B cell (primary cell): ENCODE results near the gene CHMP1A. TPM values are rescaled to one million over a fixed set of nuclear protein-coding genes. Genes with fewer than 3 reads are reported as not detected.

Source experiments
- ATAC-seq: fragments of 200-7000 bp; cut with Tn5 transposase; one replicate; pipeline ENCODE4 v1.10.0; 2021; ENCODE audit warnings: low read depth, mild to moderate bottlenecking, moderate number of reproducible peaks, moderate library complexity
- CTCF ChIA-PET: fragments of 350-600 bp; sonication (Branson Sonifier 250); formaldehyde crosslinking; loops from one replicate; lab custom pipeline; 2021; ENCODE audit warnings: antibody characterized with exemption, inconsistent platforms; lab: Charles Lee
- POLR2A ChIA-PET: fragments of 350-600 bp; sonication (Branson Sonifier 250); formaldehyde crosslinking; loops from one replicate; lab custom pipeline; 2021; ENCODE audit warnings: antibody characterized with exemption; lab: Charles Lee
- DNase-seq: peaks from one replicate; pipeline ENCODE4 v3.0.0; 2013
- H2AFZ ChIP-seq: 2 replicates; pipeline ENCODE4 v1.6.1; 2012; ENCODE audit warnings: mild to moderate bottlenecking, low read depth, low read length; ENCODE audit not compliant: insufficient read depth, poor library complexity, severe bottlenecking
- H3K27ac ChIP-seq, 2 donors: 1 replicate in 1 of 2; 2 replicates in 1 of 2; pipeline ENCODE4 v1.5.1; 2012 to 2013; ENCODE audit warnings: low read length in 2 of 2, mild to moderate bottlenecking in 2 of 2, moderate library complexity in 1 of 2
- H3K27me3 ChIP-seq, 4 experiments: fragments of 200-600 bp in 1 of 4; sonication (generic) in 1 of 4; replicated peaks in 1 of 4; 1 replicate in 2 of 4; 2 replicates in 2 of 4; pipeline versions ENCODE4 v1.6.1 to v1.7.0; 2013 to 2016; ENCODE audit warnings: low read length in 3 of 4, mild to moderate bottlenecking in 2 of 4, mixed read lengths in 1 of 4, moderate library complexity in 1 of 4; ENCODE audit not compliant: insufficient read depth in 4 of 4, control insufficient read depth in 3 of 4; ENCODE audit errors: control extremely low read depth in 1 of 4
- H3K36me3 ChIP-seq, 2 experiments: replicated peaks in 1 of 2; 1 replicate in 1 of 2; 2 replicates in 1 of 2; pipeline versions ENCODE4 v1.6.1 to v1.7.1; 2013; ENCODE audit warnings: low read length in 1 of 2; ENCODE audit not compliant: insufficient read depth in 2 of 2, control insufficient read depth in 1 of 2; ENCODE audit errors: control extremely low read depth in 1 of 2, extremely low read depth in 1 of 2
- H3K4me1 ChIP-seq, 2 donors: fragments of 200-600 bp in 1 of 2; sonication (generic) in 1 of 2; 1 replicate in 1 of 2; 2 replicates in 1 of 2; pipeline versions ENCODE4 v1.5.1 to v1.6.1; 2013 to 2017; ENCODE audit warnings: low read length in 2 of 2; ENCODE audit not compliant: control insufficient read depth in 2 of 2, insufficient read depth in 2 of 2
- H3K4me2 ChIP-seq: replicated peaks from 2 replicates; pipeline ENCODE3; 2012; ENCODE audit warnings: mild to moderate bottlenecking, low read depth, low read length; ENCODE audit not compliant: poor library complexity, severe bottlenecking
- H3K4me3 ChIP-seq, 5 experiments: fragments of 200-600 bp in 1 of 5; sonication (generic) in 1 of 5; 1 replicate in 3 of 5; 2 replicates in 2 of 5; pipeline versions ENCODE4 v1.5.1 to v1.7.0; 2011 to 2016; ENCODE audit warnings: low read length in 4 of 5, mild to moderate bottlenecking in 4 of 5, low read depth in 2 of 5, control low read depth in 1 of 5, moderate library complexity in 1 of 5; ENCODE audit not compliant: insufficient read depth in 1 of 5; ENCODE audit errors: control extremely low read depth in 1 of 5, extremely low read depth in 1 of 5
- H3K79me2 ChIP-seq: fragments of 200-600 bp; sonication (generic); one replicate; pipeline ENCODE4 v1.6.0; 2016; ENCODE audit warnings: low read length; ENCODE audit not compliant: control insufficient read depth, insufficient read depth
- H3K9ac ChIP-seq: fragments of 200-600 bp; sonication (generic); 2 replicates; pipeline ENCODE4 v1.6.1; 2017; ENCODE audit warnings: mild to moderate bottlenecking, low read length, moderate library complexity
- H3K9me3 ChIP-seq, 3 donors: one replicate each; pipeline versions ENCODE4 v1.6.1 to v1.7.1; 2013; ENCODE audit warnings: low read length in 2 of 3; ENCODE audit not compliant: control insufficient read depth in 2 of 3, insufficient read depth in 1 of 3; ENCODE audit errors: control extremely low read depth in 1 of 3
- H4K20me1 ChIP-seq: 2 replicates; pipeline ENCODE4 v1.6.0; 2012; ENCODE audit warnings: mild to moderate bottlenecking, low read length; ENCODE audit not compliant: insufficient read depth, control insufficient read depth, poor library complexity, severe bottlenecking
- H3K27ac Mint-ChIP-seq: one replicate; pipeline ENCODE4 v1.8.0; 2021; ENCODE audit warnings: mixed read lengths
- H3K27me3 Mint-ChIP-seq: one replicate; pipeline ENCODE4 v1.8.0; 2021; ENCODE audit warnings: mixed read lengths
- H3K4me1 Mint-ChIP-seq: one replicate; pipeline ENCODE4 v1.8.0; 2021; ENCODE audit warnings: mixed read lengths
- H3K4me3 Mint-ChIP-seq: one replicate; pipeline ENCODE4 v1.8.0; 2021; ENCODE audit warnings: mixed read lengths
- H3K9me3 Mint-ChIP-seq: one replicate; pipeline ENCODE4 v1.8.0; 2022; ENCODE audit warnings: mixed read lengths; ENCODE audit not compliant: insufficient read depth
- EZH2 ChIP-seq: IDR thresholded peaks from 2 replicates; pipeline ENCODE4 v1.6.1; 2012; ENCODE audit warnings: borderline replicate concordance, low read depth, mild to moderate bottlenecking, moderate library complexity, low read length; ENCODE audit not compliant: insufficient read depth, poor library complexity, severe bottlenecking
- WGBS: methylation state at CpG from one replicate; pipeline ENCODE4 v1.1.5; 2013; ENCODE audit warnings: missing lambda C conversion rate; ENCODE audit not compliant: insufficient coverage; 5-methylcytosine and 5-hydroxymethylcytosine counted together
- intact Hi-C: fragments of 100-400 bp; cut with micrococcal nuclease; formaldehyde crosslinking; loops from one replicate; pipeline ENCODE4 v1.10.0; 2022
- polyA plus RNA-seq: library from polyadenylated mRNA; depleted of rRNA; stranded (reverse); fragments of >200 nt; gene quantifications from 2 replicates; pipeline ENCODE4 v1.2.3, GENCODE V29; 2012
- total RNA-seq, 2 donors: library from RNA; stranded (reverse); fragments of 120-200 nt in 1 of 2; gene quantifications; 1 replicate in 1 of 2; 2 replicates in 1 of 2; pipeline versions ENCODE4 v1.2.3 to v1.2.4, GENCODE V29; 2013 to 2022
- TF ChIP-seq, protein P1 (sequence below): fragments of 200-600 bp; IDR thresholded peaks from one replicate; pipeline ENCODE4 v1.8.0; 2022; ENCODE audit warnings: antibody characterized with exemption, mild to moderate bottlenecking

CHMP1A gene
- total and polyA plus RNA-seq, 2 donors (not counting 1 experiment from before 2014, with no cell fraction given) = 80.4 to 88.1 TPM

DNA sequence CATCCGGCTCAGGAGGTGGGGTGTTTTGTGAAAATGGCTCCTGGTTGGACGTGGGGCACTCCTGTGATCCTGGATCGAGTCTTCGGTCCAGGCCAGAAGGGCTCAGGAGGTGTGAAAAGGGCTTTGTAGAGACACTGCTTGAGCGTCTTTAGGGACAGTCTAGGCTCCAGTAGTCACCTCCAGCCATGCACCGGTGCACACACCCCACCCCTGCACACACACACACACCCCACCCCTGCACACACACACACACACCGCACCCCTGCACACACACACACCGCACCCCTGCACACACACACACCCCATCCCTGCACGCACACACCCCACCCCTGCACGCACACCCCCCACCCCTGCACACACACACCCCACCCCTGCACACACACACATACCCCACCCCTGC is 19.1 kb downstream of the CHMP1A start:
- CTCF ChIA-PET = no interaction called here
- H3K9ac ChIP-seq = no peak overlapping the region
- intact Hi-C loops = no loop called here
- Mint-ChIP-seq H3K9me3 (no peaks in the 10 kb centered on the region), H3K4me1 (peaks cover 10% of the 10 kb centered on the region), H3K27me3 (no peaks in the 10 kb centered on the region), H3K4me3 (no peak overlapping the region), H3K27ac (no peak overlapping the region)
- no peak overlapping the region for H2AFZ ChIP-seq
- TF ChIP-seq, protein P1, sequence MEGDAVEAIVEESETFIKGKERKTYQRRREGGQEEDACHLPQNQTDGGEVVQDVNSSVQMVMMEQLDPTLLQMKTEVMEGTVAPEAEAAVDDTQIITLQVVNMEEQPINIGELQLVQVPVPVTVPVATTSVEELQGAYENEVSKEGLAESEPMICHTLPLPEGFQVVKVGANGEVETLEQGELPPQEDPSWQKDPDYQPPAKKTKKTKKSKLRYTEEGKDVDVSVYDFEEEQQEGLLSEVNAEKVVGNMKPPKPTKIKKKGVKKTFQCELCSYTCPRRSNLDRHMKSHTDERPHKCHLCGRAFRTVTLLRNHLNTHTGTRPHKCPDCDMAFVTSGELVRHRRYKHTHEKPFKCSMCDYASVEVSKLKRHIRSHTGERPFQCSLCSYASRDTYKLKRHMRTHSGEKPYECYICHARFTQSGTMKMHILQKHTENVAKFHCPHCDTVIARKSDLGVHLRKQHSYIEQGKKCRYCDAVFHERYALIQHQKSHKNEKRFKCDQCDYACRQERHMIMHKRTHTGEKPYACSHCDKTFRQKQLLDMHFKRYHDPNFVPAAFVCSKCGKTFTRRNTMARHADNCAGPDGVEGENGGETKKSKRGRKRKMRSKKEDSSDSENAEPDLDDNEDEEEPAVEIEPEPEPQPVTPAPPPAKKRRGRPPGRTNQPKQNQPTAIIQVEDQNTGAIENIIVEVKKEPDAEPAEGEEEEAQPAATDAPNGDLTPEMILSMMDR = no peak
- no peak for TF ChIP-seq EZH2
- H4K20me1 ChIP-seq = no peaks in the 10 kb centered on the region
- peaks cover 0 to 6% of the 10 kb centered on the region in 2 donors for H3K4me1 ChIP-seq
- POLR2A ChIA-PET = no interaction called here
- no peak overlapping the region for H3K27ac ChIP-seq
- DNase-seq = no peak
- no peaks in the 10 kb centered on the region for H3K79me2 ChIP-seq
- no peak overlapping the region for H3K4me2 ChIP-seq
- no peak overlapping the region for H3K4me3 ChIP-seq
- peaks cover 0 to 3% (median 0%) of the 10 kb centered on the region in 4 experiments for H3K27me3 ChIP-seq
- no peaks in the 10 kb centered on the region for H3K36me3 ChIP-seq
- 92% methylated on average over 2 of the region's 10 CpGs for WGBS
- ATAC-seq = no peak
- no peaks in the 10 kb centered on the region for H3K9me3 ChIP-seq

DNA sequence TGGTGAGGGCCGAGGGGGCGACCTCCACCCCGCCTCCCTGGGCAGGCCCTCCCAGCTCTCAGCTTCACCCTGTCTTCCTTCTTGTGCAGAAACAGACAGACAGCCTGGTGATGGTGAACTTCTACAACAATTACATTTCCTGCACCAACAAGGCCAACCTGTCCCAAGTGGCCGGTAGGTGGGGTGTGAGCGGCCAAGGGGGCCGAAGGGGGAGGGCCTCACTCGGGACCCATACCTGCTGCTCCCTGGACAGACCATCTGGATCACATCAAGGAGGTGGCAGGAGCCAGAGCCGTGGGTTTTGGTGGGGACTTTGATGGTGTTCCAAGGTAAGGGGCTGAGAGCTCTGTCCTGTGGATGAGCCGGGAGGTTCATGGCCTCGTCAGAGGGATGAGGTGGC is 20.1 kb downstream of the CHMP1A start:
- H3K36me3 ChIP-seq = no peaks in the 10 kb centered on the region
- no peak overlapping the region for H3K9ac ChIP-seq
- H3K4me3 Mint-ChIP-seq = no peak overlapping the region
- ChIA-PET CTCF (no interaction called here), POLR2A (interaction anchor here (0.6 kb wide), 1 partner anchor 78 kb away, joined by 5 read pairs; no protein-coding TSS in a partner anchor)
- TF ChIP-seq, protein P1 = no peak
- no peak for TF ChIP-seq EZH2
- H3K27me3 ChIP-seq = peaks cover 0 to 5% (median 0%) of the 10 kb centered on the region in 4 experiments
- H3K9me3 ChIP-seq = no peaks in the 10 kb centered on the region
- H3K79me2 ChIP-seq = no peaks in the 10 kb centered on the region
- intact Hi-C loops = no loop called here
- H3K27me3 Mint-ChIP-seq = no peaks in the 10 kb centered on the region
- no peak for ATAC-seq
- H3K27ac ChIP-seq = no peak overlapping the region
- WGBS = 81% methylated on average over 10 of the region's 10 CpGs
- no peak overlapping the region for H3K27ac Mint-ChIP-seq
- no peaks in the 10 kb centered on the region for H4K20me1 ChIP-seq
- H3K4me2 ChIP-seq = no peak overlapping the region
- no peak overlapping the region for H2AFZ ChIP-seq
- DNase-seq = no peak
- H3K9me3 Mint-ChIP-seq = no peaks in the 10 kb centered on the region
- peaks cover 10% of the 10 kb centered on the region for H3K4me1 Mint-ChIP-seq
- no peak overlapping the region for H3K4me3 ChIP-seq
- peaks cover 0 to 6% of the 10 kb centered on the region in 2 donors for H3K4me1 ChIP-seq
